NCI-H2081 treated with DMSO at 0.1 percent for 48 hours (cell line): ENCODE results near the gene EXOG.

Experiments
- DNase-seq: peaks from one replicate; lab custom pipeline; 2025; lab: John Stamatoyannopoulos, UW

Gene EXOG

GRCh38 chr3:38496131-38496910, at the start of gene EXOG:
TSS of gene EXOG (plus strand) at chr3:38496340. CDS start at chr3:38496368, 28 bp downstream.
- peak; percentile 54 for DNase-seq

- no peak for DNase-seq
Observed at GRCh38 chr3:38446812-38447211, 49.3 kb upstream of the EXOG start.

- DNase-seq: no peak
Observed at GRCh38 chr3:38450853-38451252, 45.3 kb upstream of the EXOG start.

GRCh38 chr3:38453075-38453912, 42.8 kb upstream of the EXOG start, which contains the start of gene ACVR2B:
TSS of gene ACVR2B (plus strand) at chr3:38453890. CDS start at chr3:38454323, 433 bp downstream.
- no peak for DNase-seq

- no peak for DNase-seq
Observed at GRCh38 chr3:38453913-38454177, 42.3 kb upstream of the EXOG start.

GRCh38 chr3:38454178-38454883, 41.8 kb upstream of the EXOG start:
- no peak for DNase-seq

GRCh38 chr3:38454884-38455638, 41.1 kb upstream of the EXOG start:
- DNase-seq: no peak

GRCh38 chr3:38455639-38456430, 40.3 kb upstream of the EXOG start:
- no peak for DNase-seq

- DNase-seq: no peak
Observed at GRCh38 chr3:38457111-38458003, 38.8 kb upstream of the EXOG start.

GRCh38 chr3:38458796-38459498, 37.2 kb upstream of the EXOG start:
- no peak for DNase-seq

GRCh38 chr3:38459499-38460048, 36.6 kb upstream of the EXOG start:
- DNase-seq: no peak

- no peak for DNase-seq
Observed at GRCh38 chr3:38460377-38461270, 35.5 kb upstream of the EXOG start.

- no peak for DNase-seq
Observed at GRCh38 chr3:38465588-38466154, 30.5 kb upstream of the EXOG start.

GRCh38 chr3:38468765-38469164, 27.4 kb upstream of the EXOG start:
- DNase-seq: no peak

GRCh38 chr3:38469852-38470251, 26.3 kb upstream of the EXOG start:
- DNase-seq: no peak

GRCh38 chr3:38471260-38471857, 24.8 kb upstream of the EXOG start:
- DNase-seq: no peak

- DNase-seq: no peak
Observed at GRCh38 chr3:38472342-38472741, 23.8 kb upstream of the EXOG start.
